GM12874 (cell line): Measurements from ENCODE around the gene PIBF1.

ENCODE experiments used
- TF ChIP-seq, protein P1 (sequence below): IDR thresholded peaks from 2 replicates; pipeline ENCODE4 v1.5.1; 2011; ENCODE audit warnings: low read depth, mild to moderate bottlenecking, control low read depth, low read length, moderate library complexity; ENCODE audit not compliant: insufficient read depth

The PIBF1 gene

DNA sequence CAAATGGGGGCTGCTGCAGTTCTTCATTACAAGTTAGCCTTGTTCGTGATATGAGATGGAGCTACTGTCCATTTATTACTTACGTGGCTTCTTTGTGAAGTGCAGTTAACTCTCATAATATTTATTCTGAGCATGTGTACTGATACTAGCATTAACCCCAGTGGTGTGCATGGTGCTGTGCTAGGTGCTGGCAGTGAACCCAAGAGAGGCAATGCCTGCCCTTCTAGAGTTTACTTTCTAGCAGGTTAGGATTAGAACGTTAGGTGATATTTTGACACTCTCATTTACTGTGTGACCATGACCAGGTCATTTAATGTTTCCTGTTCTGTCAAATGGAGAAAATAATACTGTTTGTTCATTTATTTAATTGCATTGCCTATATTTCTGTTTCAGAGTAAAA is 16.9 kb downstream of the PIBF1 start:
- TF ChIP-seq, protein P1, sequence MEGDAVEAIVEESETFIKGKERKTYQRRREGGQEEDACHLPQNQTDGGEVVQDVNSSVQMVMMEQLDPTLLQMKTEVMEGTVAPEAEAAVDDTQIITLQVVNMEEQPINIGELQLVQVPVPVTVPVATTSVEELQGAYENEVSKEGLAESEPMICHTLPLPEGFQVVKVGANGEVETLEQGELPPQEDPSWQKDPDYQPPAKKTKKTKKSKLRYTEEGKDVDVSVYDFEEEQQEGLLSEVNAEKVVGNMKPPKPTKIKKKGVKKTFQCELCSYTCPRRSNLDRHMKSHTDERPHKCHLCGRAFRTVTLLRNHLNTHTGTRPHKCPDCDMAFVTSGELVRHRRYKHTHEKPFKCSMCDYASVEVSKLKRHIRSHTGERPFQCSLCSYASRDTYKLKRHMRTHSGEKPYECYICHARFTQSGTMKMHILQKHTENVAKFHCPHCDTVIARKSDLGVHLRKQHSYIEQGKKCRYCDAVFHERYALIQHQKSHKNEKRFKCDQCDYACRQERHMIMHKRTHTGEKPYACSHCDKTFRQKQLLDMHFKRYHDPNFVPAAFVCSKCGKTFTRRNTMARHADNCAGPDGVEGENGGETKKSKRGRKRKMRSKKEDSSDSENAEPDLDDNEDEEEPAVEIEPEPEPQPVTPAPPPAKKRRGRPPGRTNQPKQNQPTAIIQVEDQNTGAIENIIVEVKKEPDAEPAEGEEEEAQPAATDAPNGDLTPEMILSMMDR: no peak

DNA sequence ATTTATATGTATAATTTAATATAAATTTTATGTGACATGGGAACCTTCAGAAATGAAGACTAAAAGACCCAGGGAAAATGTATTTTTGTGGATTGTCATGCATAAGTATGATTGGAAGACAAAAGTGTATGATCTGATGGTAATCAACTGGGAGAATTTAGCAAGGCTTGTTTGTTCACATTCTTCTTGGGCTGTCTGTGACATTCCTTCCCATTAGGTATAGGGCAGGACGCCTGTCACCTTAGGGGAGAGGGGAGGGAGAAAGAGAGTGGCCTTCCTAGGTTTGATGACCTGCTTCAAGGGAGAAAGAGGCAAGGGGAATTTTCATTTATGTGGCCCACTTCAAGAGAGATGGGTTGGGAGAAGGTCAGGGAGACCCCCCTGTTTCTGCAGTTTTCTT is 22.4 kb downstream of the PIBF1 start:
- TF ChIP-seq, protein P1: no peak

DNA sequence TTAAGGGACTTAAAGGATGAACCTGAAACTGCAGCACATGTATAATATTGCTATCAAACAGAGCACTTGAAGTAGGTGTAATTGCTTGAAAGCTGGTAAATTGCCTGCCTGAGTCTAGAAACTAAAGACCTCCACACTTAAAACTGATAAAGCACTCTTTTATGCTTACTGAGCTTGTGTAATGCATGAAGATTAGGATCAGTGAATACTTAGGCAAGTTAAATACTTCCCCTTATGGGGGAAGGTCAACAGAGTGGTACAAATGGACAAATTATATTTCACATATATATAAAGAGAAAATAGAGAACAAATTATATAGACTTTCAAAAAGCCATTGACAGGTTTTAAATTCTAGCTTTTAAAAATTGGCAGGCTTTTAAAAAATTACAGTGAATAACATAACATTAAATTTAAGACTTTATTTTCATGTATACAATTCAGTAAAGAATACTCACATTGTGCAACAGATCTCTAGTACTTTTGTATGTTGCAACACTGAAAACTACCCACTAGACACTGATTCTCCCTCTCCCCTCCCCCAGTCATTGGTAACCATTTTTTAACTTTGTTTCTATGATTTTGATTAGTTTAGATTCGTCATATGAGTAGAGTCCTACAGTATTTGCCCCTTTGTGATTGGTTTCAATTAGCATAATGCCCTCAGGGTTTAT is 23.9 kb downstream of the PIBF1 start:
- TF ChIP-seq, protein P1: no peak

DNA sequence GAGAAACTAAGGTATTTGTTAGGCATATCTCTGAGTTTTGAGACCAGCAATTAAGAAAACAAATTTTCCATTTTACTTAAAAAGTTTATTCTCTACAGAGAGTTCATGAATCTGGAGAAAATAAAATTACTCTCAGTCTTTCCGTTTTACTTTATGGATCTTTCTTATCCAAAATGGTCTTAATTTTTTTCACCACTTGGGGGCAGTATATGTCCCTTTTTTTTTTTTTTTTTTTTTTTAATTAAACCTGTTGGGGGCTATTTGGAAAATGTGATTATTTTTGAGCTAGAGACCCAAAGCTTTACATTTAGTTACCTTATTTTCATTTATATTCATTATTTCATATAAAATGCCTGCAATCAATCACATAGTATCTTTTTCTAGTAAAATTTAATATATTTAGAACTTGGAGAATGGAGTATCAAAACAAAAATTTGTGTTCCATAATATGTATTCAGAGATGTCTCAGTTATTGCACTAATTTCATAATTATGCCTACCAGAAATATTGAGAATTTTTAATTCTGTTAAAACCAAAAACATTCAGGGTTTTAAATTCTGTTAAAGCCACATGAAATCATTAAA is 27.1 kb downstream of the PIBF1 start:
- TF ChIP-seq, protein P1: 0 out of 2 replicates have a peak, but pooled peaks have one; percentile 2

DNA sequence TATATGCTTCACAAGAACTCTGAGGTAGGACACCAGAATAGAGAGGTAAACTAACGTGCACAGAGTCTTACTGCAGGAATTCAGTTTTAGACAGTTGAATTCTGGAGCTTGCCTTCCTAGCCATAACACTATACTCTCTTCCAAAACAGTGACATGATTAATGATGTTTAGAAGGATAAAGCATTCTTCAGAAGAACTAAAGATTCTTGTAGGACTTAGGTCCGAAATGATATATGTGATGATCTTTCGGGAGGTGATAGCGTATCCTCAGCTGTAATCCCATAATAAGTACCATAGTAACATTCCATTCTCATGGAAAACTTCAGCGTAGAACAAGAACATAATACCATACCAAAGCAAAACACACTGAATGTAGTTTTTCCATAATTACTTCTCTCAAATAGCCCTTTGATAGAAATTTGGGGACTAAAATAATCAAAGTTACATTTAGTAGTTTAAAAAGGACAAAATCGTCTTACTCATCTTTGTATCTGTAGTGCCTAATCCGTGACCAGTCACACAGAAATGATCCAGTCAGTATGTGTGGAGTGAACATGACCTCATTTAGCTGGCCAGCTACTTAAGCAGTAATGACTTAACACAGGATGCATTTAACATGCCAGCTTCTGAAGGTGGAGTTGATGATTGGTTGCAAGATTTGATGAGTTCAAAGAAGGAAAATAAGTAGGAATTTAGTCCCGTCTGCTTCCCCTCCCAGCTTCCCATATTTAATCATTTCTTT is 38.4 kb downstream of the PIBF1 start:
- TF ChIP-seq, protein P1: no peak

DNA sequence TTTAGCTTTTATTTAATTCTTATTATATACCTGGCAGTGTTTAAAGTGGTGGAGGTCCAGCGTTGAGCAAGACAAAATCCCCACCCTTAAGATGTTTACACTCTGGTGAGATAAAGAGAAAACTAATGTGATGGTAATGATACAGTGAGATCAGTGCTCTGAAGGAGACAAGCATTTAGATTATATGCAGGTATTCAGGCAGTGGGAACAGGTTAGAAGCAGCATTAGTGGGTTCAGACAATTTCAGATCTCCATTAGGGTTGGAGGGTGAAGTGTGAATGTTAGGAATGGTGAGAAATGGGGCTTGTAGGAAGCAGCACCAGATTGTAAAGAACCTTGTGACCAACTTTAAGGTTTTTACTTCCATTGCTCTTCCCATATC is 39.0 kb downstream of the PIBF1 start:
- TF ChIP-seq, protein P1: no peak

DNA sequence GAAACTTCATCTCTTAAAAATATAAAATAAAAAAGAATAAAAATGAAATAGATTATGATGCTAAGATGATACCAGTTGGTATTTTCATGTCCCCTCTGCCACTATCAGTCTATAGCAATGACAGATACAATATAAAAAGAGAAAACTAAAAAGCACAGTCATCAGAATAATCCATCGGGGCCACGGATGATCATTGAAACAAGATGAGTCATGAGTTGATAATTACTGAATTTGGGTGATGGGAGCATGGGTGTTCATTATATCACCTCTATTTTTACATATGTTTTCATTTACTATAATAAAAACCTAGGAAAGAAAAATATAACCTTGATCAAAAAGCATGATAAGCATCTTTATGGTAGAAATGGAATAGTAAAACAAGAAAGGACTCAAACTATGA is 41.1 kb downstream of the PIBF1 start:
- TF ChIP-seq, protein P1: no peak
